A673 (cell line): ENCODE data around the gene GUCY1B1. TPM values are rescaled to one million over a fixed set of nuclear protein-coding genes. Genes with fewer than 3 reads are reported as not detected.

Source experiments
- BruUV-seq: library from RNA; stranded (reverse); fragments of 400-500 nt; replicated peaks from 2 replicates; lab custom pipeline; 2021; lab: Mats Ljungman, UMichigan
- CTCF ChIA-PET: fragments of 300-600 bp; sonication (Branson Sonifier 250); formaldehyde crosslinking; loops from one replicate; lab custom pipeline; 2022; ENCODE audit warnings: antibody characterized with exemption; lab: Charles Lee
- POLR2A ChIA-PET: fragments of 300-600 bp; sonication (Branson Sonifier 250); formaldehyde crosslinking; loops from one replicate; lab custom pipeline; 2022; ENCODE audit warnings: antibody characterized with exemption; ENCODE audit not compliant: low non-redundant PET; lab: Charles Lee
- DNase-seq: peaks from one replicate; pipeline ENCODE4 v3.0.0-alpha.2; 2015; ENCODE audit warnings: low spot score
- H3K27ac ChIP-seq: fragments of 200-600 bp; sonication (generic); 2 replicates; pipeline ENCODE4 v1.5.1; 2016; ENCODE audit warnings: mixed run types, low read depth, mild to moderate bottlenecking, mixed read lengths, antibody characterized with exemption, low read length; ENCODE audit not compliant: poor library complexity, severe bottlenecking
- H3K27me3 ChIP-seq: fragments of 200-600 bp; sonication (generic); replicated peaks from 2 replicates; pipeline ENCODE4 v1.6.1; 2017; ENCODE audit warnings: mixed run types, low read depth, mild to moderate bottlenecking, mixed read lengths, antibody characterized with exemption, low read length; ENCODE audit not compliant: insufficient read depth, poor library complexity
- H3K36me3 ChIP-seq: fragments of 200-600 bp; sonication (generic); 2 replicates; pipeline ENCODE4 v1.6.1; 2016; ENCODE audit warnings: mixed run types, mild to moderate bottlenecking, mixed read lengths, antibody characterized with exemption, low read length; ENCODE audit not compliant: insufficient read depth, poor library complexity, severe bottlenecking
- H3K4me1 ChIP-seq: fragments of 200-600 bp; sonication (generic); 2 replicates; pipeline ENCODE4 v1.6.1; 2017; ENCODE audit warnings: mixed run types, mild to moderate bottlenecking, mixed read lengths, antibody characterized with exemption, low read length; ENCODE audit not compliant: insufficient read depth, poor library complexity, severe bottlenecking
- H3K4me3 ChIP-seq: fragments of 200-600 bp; sonication (generic); 2 replicates; pipeline ENCODE4 v1.5.1; 2016; ENCODE audit warnings: low read depth, mixed run types, mild to moderate bottlenecking, mixed read lengths, low read length; ENCODE audit not compliant: poor library complexity, severe bottlenecking
- H3K9me3 ChIP-seq: fragments of 200-600 bp; sonication (generic); 2 replicates; pipeline ENCODE4 v1.6.1; 2016; ENCODE audit warnings: mixed run types, low read depth, mild to moderate bottlenecking, mixed read lengths, antibody characterized with exemption, low read length; ENCODE audit not compliant: poor library complexity, severe bottlenecking
- CTCF ChIP-seq: fragments of 300-800, 200-600 bp; sonication (generic); conservative IDR thresholded peaks from 2 replicates; pipeline ENCODE4 v1.5.1; 2017; ENCODE audit warnings: low read depth, mild to moderate bottlenecking, antibody characterized with exemption, low read length, moderate library complexity, mixed read lengths
- EZH2 ChIP-seq: fragments of 200-600 bp; sonication (generic); IDR thresholded peaks from 2 replicates; pipeline ENCODE4 v1.6.1; 2017; ENCODE audit warnings: borderline replicate concordance, low read depth, mild to moderate bottlenecking, mixed read lengths, antibody characterized with exemption, low read length; ENCODE audit not compliant: poor library complexity, severe bottlenecking
- intact Hi-C: fragments of 100-400 bp; cut with micrococcal nuclease; formaldehyde crosslinking; loops from one replicate; pipeline ENCODE4 v1.10.0; 2022; ENCODE audit not compliant: unreplicated experiment
- total RNA-seq: library from RNA; stranded (reverse); gene quantifications from 2 replicates; pipeline ENCODE4 v1.2.3, GENCODE V29; 2021

The GUCY1B1 gene
- total RNA-seq, 1 experiment from 2014 or later = not detected

GRCh38 chr4:155777971-155778735 is 19.3 kb downstream of the GUCY1B1 start:
- POLR2A ChIA-PET = interaction anchor here (0.6 kb wide), 1 partner anchor 104 kb away, joined by 3 read pairs; no protein-coding TSS in a partner anchor
- intact Hi-C loops = no loop called here
- no peaks in the 10 kb centered on the region for H3K4me1 ChIP-seq

GRCh38 chr4:155780775-155781174 is 22.0 kb downstream of the GUCY1B1 start:
- TF ChIP-seq CTCF = no peak
- no peak for TF ChIP-seq EZH2
- Histone ChIP-seq H3K36me3 (no peaks in the 10 kb centered on the region), H3K4me1 (no peaks in the 10 kb centered on the region), H3K9me3 (no peaks in the 10 kb centered on the region), H3K4me3 (no peak overlapping the region), H3K27ac (no peak overlapping the region), H3K27me3 (no peaks in the 10 kb centered on the region)
- ChIA-PET POLR2A (no interaction called here), CTCF (no interaction called here)
- DNase-seq = no peak
- intact Hi-C loops = loop anchor here (10.0 kb wide), 1 partner anchor 796 kb away; no protein-coding TSS in a partner anchor
- BruUV-seq = no TSS peak

More at GRCh38 chr4:155777971-155778735, 19.3 kb downstream of the GUCY1B1 start:
- H3K27me3 ChIP-seq = no peaks in the 10 kb centered on the region
- no TSS peak for BruUV-seq
- H3K9me3 ChIP-seq = no peaks in the 10 kb centered on the region
- H3K27ac ChIP-seq = no peak overlapping the region
- no peak for DNase-seq
- no peak for TF ChIP-seq EZH2
- TF ChIP-seq CTCF = no peak
- no peaks in the 10 kb centered on the region for H3K36me3 ChIP-seq
- no peak overlapping the region for H3K4me3 ChIP-seq
- CTCF ChIA-PET = interaction anchor here (0.7 kb wide), 1 partner anchor 16 kb away, joined by 3 read pairs; no protein-coding TSS in a partner anchor

DNA sequence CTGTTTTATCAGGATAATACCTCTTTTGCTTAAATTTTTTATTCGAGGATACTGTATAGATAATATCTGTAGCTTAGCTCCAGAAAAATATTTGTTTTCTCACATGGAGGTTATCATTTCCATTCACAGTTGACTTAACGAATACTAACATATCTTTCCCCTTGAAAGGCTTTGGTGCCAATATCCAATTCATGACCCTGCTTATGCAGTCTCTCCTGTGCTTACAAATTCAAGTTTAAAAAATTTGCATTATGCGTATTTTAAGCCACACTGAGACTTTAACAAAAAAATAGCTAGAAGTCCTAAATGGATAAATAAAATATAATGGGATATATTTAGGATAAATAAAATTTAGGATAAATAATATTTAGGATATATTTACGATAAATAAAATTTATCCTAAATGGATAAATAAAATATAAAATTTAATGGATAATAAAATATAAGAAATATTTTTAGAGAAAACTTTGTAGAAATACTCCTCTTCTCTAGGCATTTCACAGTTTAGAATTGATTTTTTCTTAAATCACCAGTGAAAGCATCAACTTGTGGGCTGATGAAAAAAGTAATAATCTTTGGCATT is 22.5 kb downstream of the GUCY1B1 start:
- ChIA-PET POLR2A (no interaction called here), CTCF (no interaction called here)
- intact Hi-C loops = loop anchor here (10.0 kb wide), 1 partner anchor 797 kb away; no protein-coding TSS in a partner anchor

More for the DNA sequence above, 22.5 kb downstream of the GUCY1B1 start:
- no peaks in the 10 kb centered on the region for H3K4me1 ChIP-seq
- H3K36me3 ChIP-seq = no peaks in the 10 kb centered on the region
- H3K27ac ChIP-seq = no peak overlapping the region
- no TSS peak for BruUV-seq
- H3K9me3 ChIP-seq = no peaks in the 10 kb centered on the region
- no peak for DNase-seq
- TF ChIP-seq CTCF (no peak), EZH2 (no peak)
- no peak overlapping the region for H3K4me3 ChIP-seq
- no peaks in the 10 kb centered on the region for H3K27me3 ChIP-seq
